ENCODE data around the gene FAM13A.
A peak's percentile ranks its signal among the peaks of the same experiment; 100 is the strongest.
"Not testable (repeated sequence)": the region's sequence is repeated elsewhere in the genome, so short reads cannot be mapped to it uniquely, and the experiment has no call there.

FAM13A gene

DNA sequence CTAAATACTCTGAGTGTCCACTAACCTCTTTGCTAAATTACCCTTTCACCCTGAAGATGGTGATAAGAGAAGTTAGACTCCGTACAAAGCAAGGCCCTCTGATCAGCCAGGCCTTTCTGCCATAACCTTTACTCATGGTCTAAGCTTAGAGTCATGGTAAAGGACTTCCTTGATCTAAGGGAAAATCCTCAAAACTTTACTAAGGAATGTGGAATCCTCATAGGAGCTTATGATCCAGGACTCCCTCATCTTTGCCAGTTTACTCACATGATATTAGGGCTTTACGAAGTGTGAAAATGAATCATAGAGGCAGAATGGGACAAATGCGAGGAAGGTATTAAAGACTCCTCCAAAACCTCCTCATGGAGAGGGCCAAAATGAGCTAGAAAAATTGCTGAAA is 7.9 kb upstream of the FAM13A start:
- in situ Hi-C loops (cut with HindIII; ENCODE audit: low sequenced_read_pairs), result no loop called here
- no peak for TF ChIP-seq CTCF (IDR thresholded peaks at IDR 0.05; ENCODE audit: low read depth, low read length, missing control alignments)
- DNase-seq (ENCODE audit: low read depth), result peak; percentile 31
- H3K4me3 ChIP-seq (ENCODE audit: low read depth, low read length), result no peak overlapping the region

DNA sequence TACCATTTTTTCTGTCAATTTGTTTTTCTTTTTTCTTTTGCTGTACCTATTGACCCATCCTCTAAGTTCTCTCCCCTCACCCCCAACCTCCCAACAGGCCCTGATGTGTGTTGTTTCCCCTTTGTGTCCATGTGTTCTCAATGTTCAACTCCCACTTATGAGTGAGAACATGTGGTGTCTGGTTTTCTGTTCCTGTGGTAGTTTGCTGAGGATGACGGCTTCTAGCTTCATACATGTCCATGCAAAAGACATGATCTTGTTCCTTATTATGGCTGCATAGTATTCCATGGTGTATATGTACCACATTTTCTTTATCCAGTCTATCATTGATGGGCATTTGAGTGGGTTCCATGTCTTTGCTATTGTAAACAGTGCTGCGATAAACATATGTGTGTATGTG is 859 bp upstream of the FAM13A start:
- in situ Hi-C loops (cut with HindIII; ENCODE audit: low sequenced_read_pairs); H3K4me3 ChIP-seq (ENCODE audit: low read depth, low read length); DNase-seq (ENCODE audit: low read depth): not testable (repeated sequence)

DNA sequence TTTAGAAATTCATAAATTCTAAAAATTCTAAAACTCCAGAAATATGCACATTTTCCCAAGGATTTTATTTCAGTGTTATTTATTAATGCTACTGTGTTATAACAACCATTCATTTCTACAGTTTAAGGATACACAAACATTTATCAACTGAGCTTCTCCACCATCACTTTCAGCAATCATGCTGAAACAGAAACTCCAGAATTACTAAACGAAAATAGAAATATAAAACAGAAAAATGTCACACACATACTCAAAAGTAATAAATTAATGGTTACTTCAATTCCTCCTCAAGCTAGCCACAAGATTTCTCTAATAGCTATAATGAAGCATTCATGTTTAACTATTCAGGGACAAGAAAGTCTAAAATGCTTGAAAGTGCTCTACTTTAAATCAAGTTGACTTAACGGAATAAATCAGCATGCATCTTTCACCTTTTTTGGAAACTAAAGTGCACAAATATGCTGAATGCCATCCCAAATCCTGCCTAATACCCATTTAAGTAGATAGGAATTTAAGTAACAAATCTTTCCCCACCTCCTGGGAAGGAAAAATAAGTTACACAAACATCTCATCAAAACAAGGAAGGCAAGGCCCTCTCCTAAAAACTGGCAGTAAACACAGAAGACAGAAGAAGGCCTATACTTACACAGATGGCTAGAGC is 563 bp downstream of the FAM13A start:
- in situ Hi-C loops (cut with HindIII; ENCODE audit: low sequenced_read_pairs), result no loop called here
- TF ChIP-seq CTCF (IDR thresholded peaks at IDR 0.05; ENCODE audit: low read depth, low read length, missing control alignments), result no peak
- H3K4me3 ChIP-seq (ENCODE audit: low read depth, low read length), result peak overlapping the region; percentile 38
- DNase-seq (ENCODE audit: low read depth), result no peak

GRCh38 chr4:89055157-89056080 is 1.6 kb downstream of the FAM13A start:
- in situ Hi-C loops (cut with HindIII; ENCODE audit: low sequenced_read_pairs), result no loop called here
- peak overlapping the region; percentile 38 for H3K4me3 ChIP-seq (ENCODE audit: low read depth, low read length)
- no peak for DNase-seq (ENCODE audit: low read depth)
- no peak for TF ChIP-seq CTCF (IDR thresholded peaks at IDR 0.05; ENCODE audit: low read depth, low read length, missing control alignments)

GRCh38 chr4:89054627-89055026 is 2.4 kb downstream of the FAM13A start:
- TF ChIP-seq CTCF (IDR thresholded peaks at IDR 0.05; ENCODE audit: low read depth, low read length, missing control alignments), result no peak

GRCh38 chr4:89049853-89050252 is 7.1 kb downstream of the FAM13A start:
- H3K4me3 ChIP-seq (ENCODE audit: low read depth, low read length), result no peak overlapping the region

More at GRCh38 chr4:89054627-89055026, 2.4 kb downstream of the FAM13A start:
- no peak for DNase-seq (ENCODE audit: low read depth)
- in situ Hi-C loops (cut with HindIII; ENCODE audit: low sequenced_read_pairs), result no loop called here
- H3K4me3 ChIP-seq (ENCODE audit: low read depth, low read length), result no peak overlapping the region

More at GRCh38 chr4:89049853-89050252, 7.1 kb downstream of the FAM13A start:
- in situ Hi-C loops (cut with HindIII; ENCODE audit: low sequenced_read_pairs), result no loop called here
- TF ChIP-seq CTCF (IDR thresholded peaks at IDR 0.05; ENCODE audit: low read depth, low read length, missing control alignments), result no peak
- no peak for DNase-seq (ENCODE audit: low read depth)

Data from astrocyte of the cerebellum (primary cell).